OCI-LY7 (cell line): Measurements from ENCODE around the gene CTSV. TPM values are rescaled to one million over a fixed set of nuclear protein-coding genes. Genes with fewer than 3 reads are reported as not detected.
"Not testable (repeated sequence)": the region's sequence is repeated elsewhere in the genome, so short reads cannot be mapped to it uniquely, and the experiment has no call there.

Experiments used
- BruUV-seq: library from RNA; stranded (reverse); fragments of 400-500 nt; replicated peaks from 2 replicates; lab custom pipeline; 2021; lab: Mats Ljungman, UMichigan
- CTCF ChIA-PET: fragments of 300-600 bp; sonication (Branson Sonifier 250); formaldehyde crosslinking; loops from one replicate; lab custom pipeline; 2022; ENCODE audit warnings: antibody characterized with exemption; ENCODE audit not compliant: unreplicated experiment; lab: Charles Lee
- POLR2A ChIA-PET: fragments of 300-600 bp; sonication (Branson Sonifier 250); formaldehyde crosslinking; loops from one replicate; lab custom pipeline; 2022; ENCODE audit warnings: antibody characterized with exemption; lab: Charles Lee
- DNase-seq: peaks from one replicate; pipeline ENCODE4 v3.0.0-alpha.2; 2015; ENCODE audit warnings: low spot score
- H2AFZ ChIP-seq: fragments of 200-600 bp; sonication (generic), shearing (Covaris generic); 2 replicates; pipeline ENCODE4 v1.6.1; 2014; ENCODE audit warnings: mild to moderate bottlenecking, antibody characterized with exemption, low read length, moderate library complexity
- H3K27ac ChIP-seq: fragments of 200-600 bp; sonication (generic); 2 replicates; pipeline ENCODE4 v1.5.1; 2014; ENCODE audit warnings: mixed run types, low read depth, mild to moderate bottlenecking, moderate library complexity, low read length, inconsistent platforms; ENCODE audit not compliant: poor library complexity, severe bottlenecking
- H3K36me3 ChIP-seq: fragments of 200-600 bp; sonication (generic); 2 replicates; pipeline ENCODE4 v1.6.1; 2014; ENCODE audit warnings: mild to moderate bottlenecking, antibody characterized with exemption, low read length, moderate library complexity, mixed read lengths; ENCODE audit not compliant: insufficient read depth
- H3K4me1 ChIP-seq: fragments of 200-600 bp; sonication (generic); 2 replicates; pipeline ENCODE4 v1.5.1; 2014; ENCODE audit warnings: mild to moderate bottlenecking, low read length; ENCODE audit not compliant: insufficient read depth, poor library complexity, severe bottlenecking
- H3K4me2 ChIP-seq: fragments of 200-600 bp; sonication (generic); 2 replicates; pipeline ENCODE4 v1.6.1; 2014; ENCODE audit warnings: mild to moderate bottlenecking, low read length
- H3K4me3 ChIP-seq: fragments of 200-600 bp; sonication (generic); 2 replicates; pipeline ENCODE4 v1.5.1; 2014; ENCODE audit warnings: mild to moderate bottlenecking, low read depth, low read length; ENCODE audit not compliant: poor library complexity, severe bottlenecking
- H3K79me2 ChIP-seq: fragments of 200-600 bp; sonication (generic); 2 replicates; pipeline ENCODE4 v1.6.1; 2016; ENCODE audit warnings: low read depth, mild to moderate bottlenecking, low read length, moderate library complexity, mixed read lengths; ENCODE audit not compliant: insufficient read depth
- H3K9me2 ChIP-seq: fragments of 200-600 bp; sonication (generic); 2 replicates; pipeline ENCODE4 v1.6.1; 2016; ENCODE audit warnings: mild to moderate bottlenecking, low read length, mixed read lengths; ENCODE audit not compliant: insufficient read depth
- H3K9me3 ChIP-seq: fragments of 200-600 bp; sonication (generic); 2 replicates; pipeline ENCODE4 v1.6.1; 2014; ENCODE audit warnings: mild to moderate bottlenecking, mixed run types, low read length, mixed read lengths
- H4K20me1 ChIP-seq: fragments of 200-600 bp; sonication (generic); 2 replicates; pipeline ENCODE4 v1.6.1; 2014; ENCODE audit warnings: mild to moderate bottlenecking, antibody characterized with exemption, low read length, moderate library complexity, mixed read lengths; ENCODE audit not compliant: insufficient read depth
- intact Hi-C: fragments of 100-400 bp; cut with micrococcal nuclease; formaldehyde crosslinking; loops from one replicate; pipeline ENCODE4 v1.10.0; 2022; ENCODE audit not compliant: unreplicated experiment
- total RNA-seq, 2 experiments: library from RNA; depleted of rRNA in 1 of 2; stranded (reverse); fragments of >200 nt in 1 of 2; shearing (Covaris generic) in 1 of 2; gene quantifications; 2 replicates each; pipeline ENCODE4 v1.2.3, GENCODE V29; 2014 to 2022

The CTSV gene
- total RNA-seq, 2 experiments from 2014 or later = 0.25 to 1.3 TPM

GRCh38 chr9:97002195-97002594, 36.7 kb downstream of the CTSV start:
- H3K27ac ChIP-seq, intact Hi-C loops, H2AFZ ChIP-seq, H3K4me1 ChIP-seq, POLR2A ChIA-PET, CTCF ChIA-PET, H3K4me3 ChIP-seq, BruUV-seq, H3K9me3 ChIP-seq, H4K20me1 ChIP-seq, H3K36me3 ChIP-seq, H3K4me2 ChIP-seq, DNase-seq, H3K9me2 ChIP-seq: not testable (repeated sequence)
- H3K79me2 ChIP-seq = peaks cover 82% of the 10 kb centered on the region

GRCh38 chr9:97001338-97001737, 37.6 kb downstream of the CTSV start:
- DNase-seq, H3K36me3 ChIP-seq, H3K4me3 ChIP-seq, H3K4me1 ChIP-seq, intact Hi-C loops, H3K4me2 ChIP-seq, POLR2A ChIA-PET, H3K9me2 ChIP-seq, CTCF ChIA-PET, H4K20me1 ChIP-seq, H2AFZ ChIP-seq, H3K9me3 ChIP-seq, BruUV-seq, H3K27ac ChIP-seq: not testable (repeated sequence)
- H3K79me2 ChIP-seq = peaks cover 77% of the 10 kb centered on the region

DNA sequence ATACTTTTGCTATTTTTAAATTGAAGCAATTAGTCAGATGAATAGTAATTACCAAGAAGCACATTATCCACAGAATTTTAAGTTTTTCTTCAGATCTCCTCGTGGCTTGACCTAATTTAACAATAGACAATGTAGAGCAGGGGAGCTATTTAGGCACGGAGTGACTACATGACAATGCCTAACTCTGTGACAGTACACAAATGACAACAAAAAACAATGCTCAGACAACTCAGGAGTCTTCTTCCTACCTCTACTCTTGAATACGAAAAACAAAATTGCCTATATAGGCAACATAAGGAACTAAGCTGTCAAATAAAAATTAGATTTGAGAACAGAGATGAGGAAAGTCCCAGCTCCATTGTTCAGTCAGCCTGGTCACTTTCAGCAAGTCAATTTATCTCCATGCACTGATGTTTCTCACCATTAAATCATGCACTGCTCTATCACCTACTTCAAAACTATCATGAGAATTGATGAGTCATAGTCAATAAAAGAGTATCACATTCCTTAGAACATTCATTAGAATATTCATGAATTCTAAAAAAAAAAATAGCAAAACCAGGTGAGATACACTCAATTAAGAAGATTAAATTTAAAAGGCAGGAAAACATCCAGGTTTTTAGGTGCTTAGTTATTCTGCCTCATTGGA, 38.7 kb downstream of the CTSV start:
- H2AFZ ChIP-seq, CTCF ChIA-PET, H3K9me2 ChIP-seq, intact Hi-C loops, H3K36me3 ChIP-seq, H3K9me3 ChIP-seq, DNase-seq, H3K4me2 ChIP-seq, H3K4me3 ChIP-seq, BruUV-seq, H3K4me1 ChIP-seq, H4K20me1 ChIP-seq, H3K27ac ChIP-seq: not testable (repeated sequence)
- peaks cover 72% of the 10 kb centered on the region for H3K79me2 ChIP-seq
- POLR2A ChIA-PET = interaction anchor here (0.7 kb wide), 1 partner anchor 610 kb away, joined by 3 read pairs; no protein-coding TSS in a partner anchor

DNA sequence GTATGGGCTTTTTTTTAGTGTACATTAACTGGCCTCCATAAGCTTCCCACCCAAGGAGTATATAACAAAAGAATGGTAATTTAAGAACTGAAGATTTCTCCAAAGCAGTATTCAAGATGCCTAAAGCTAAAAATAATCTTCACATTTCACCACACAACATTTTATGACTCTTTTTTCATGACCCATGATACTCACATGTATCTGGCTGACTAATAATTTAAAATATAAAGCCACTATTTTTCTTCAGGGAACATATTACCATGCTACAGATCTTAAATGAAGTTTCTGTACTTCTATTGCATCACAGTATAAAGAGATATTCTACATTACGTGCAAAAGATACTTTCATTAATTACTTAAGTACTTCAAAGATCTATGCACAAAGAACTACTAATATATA, 39.2 kb downstream of the CTSV start:
- CTCF ChIA-PET, H3K27ac ChIP-seq, BruUV-seq, H3K9me3 ChIP-seq, POLR2A ChIA-PET, H3K4me2 ChIP-seq, intact Hi-C loops, DNase-seq, H3K4me1 ChIP-seq, H3K36me3 ChIP-seq, H4K20me1 ChIP-seq, H3K4me3 ChIP-seq, H3K9me2 ChIP-seq, H2AFZ ChIP-seq: not testable (repeated sequence)
- peaks cover 67% of the 10 kb centered on the region for H3K79me2 ChIP-seq

GRCh38 chr9:96997009-96997701, 41.8 kb downstream of the CTSV start:
- H3K36me3 ChIP-seq, CTCF ChIA-PET, intact Hi-C loops, H2AFZ ChIP-seq, H3K4me1 ChIP-seq, H3K4me3 ChIP-seq, H3K4me2 ChIP-seq, POLR2A ChIA-PET, BruUV-seq, H3K27ac ChIP-seq, H3K9me2 ChIP-seq, H3K9me3 ChIP-seq, DNase-seq, H4K20me1 ChIP-seq: not testable (repeated sequence)
- peaks cover 58% of the 10 kb centered on the region for H3K79me2 ChIP-seq

DNA sequence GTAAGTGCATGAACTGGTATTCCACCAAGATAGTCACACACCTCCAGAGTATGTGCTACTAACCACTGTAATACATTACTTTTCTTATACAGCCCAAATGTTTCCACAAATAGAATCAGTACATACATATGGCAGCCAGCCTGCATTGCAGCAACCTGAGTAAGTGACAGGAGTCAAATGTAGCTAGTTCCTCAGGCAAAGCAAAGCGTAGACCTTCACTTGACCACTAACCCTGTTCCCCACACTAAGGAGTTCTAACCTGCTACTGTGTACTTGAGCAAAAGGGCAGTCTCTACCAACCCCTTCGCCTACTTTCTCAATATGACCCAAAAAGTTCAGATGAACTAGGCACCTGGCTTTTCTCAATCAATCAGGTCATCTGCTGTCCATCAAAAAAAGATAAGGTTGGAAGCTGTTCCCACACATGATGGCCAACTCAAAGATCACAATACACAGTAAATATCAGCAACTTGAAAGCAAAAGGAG, 44.4 kb downstream of the CTSV start:
- H3K4me2 ChIP-seq, H3K27ac ChIP-seq, H3K9me3 ChIP-seq, H3K4me3 ChIP-seq, H3K9me2 ChIP-seq, POLR2A ChIA-PET, DNase-seq, intact Hi-C loops, H3K36me3 ChIP-seq, H3K4me1 ChIP-seq, BruUV-seq, CTCF ChIA-PET, H4K20me1 ChIP-seq, H2AFZ ChIP-seq: not testable (repeated sequence)
- peaks cover 55% of the 10 kb centered on the region for H3K79me2 ChIP-seq
